Fibroblast of lung (primary cell): ENCODE results near the gene GNG12. TPM values are rescaled to one million over a fixed set of nuclear protein-coding genes. Genes with fewer than 3 reads are reported as not detected.

ENCODE experiments used
- DNase-seq, 2 donors: peaks; one replicate each; pipeline versions ENCODE4 v3.0.0 to v3.0.0-alpha.2; 2010; ENCODE audit warnings: low read depth in 2 of 2
- H2AFZ ChIP-seq: 2 replicates; pipeline ENCODE4 v1.5.1; 2012; ENCODE audit warnings: low read length, control low read depth, inconsistent platforms
- H3K27ac ChIP-seq: 2 replicates; pipeline ENCODE4 v1.5.1; 2011; ENCODE audit warnings: low read length, control low read depth; ENCODE audit not compliant: insufficient read depth
- H3K27me3 ChIP-seq: 2 replicates; pipeline ENCODE4 v1.5.1; 2011; ENCODE audit warnings: mild to moderate bottlenecking, low read length; ENCODE audit not compliant: control insufficient read depth, insufficient read depth
- H3K36me3 ChIP-seq: 2 replicates; pipeline ENCODE4 v1.5.1; 2011; ENCODE audit warnings: low read length; ENCODE audit not compliant: control insufficient read depth, insufficient read depth
- H3K4me1 ChIP-seq: 2 replicates; pipeline ENCODE4 v1.5.1; 2011; ENCODE audit warnings: low read length; ENCODE audit not compliant: control insufficient read depth, insufficient read depth; ENCODE audit errors: extremely low read depth
- H3K4me2 ChIP-seq: 2 replicates; pipeline ENCODE4 v1.5.1; 2011; ENCODE audit warnings: low read length, control low read depth; ENCODE audit not compliant: insufficient read depth; ENCODE audit errors: extremely low read depth
- H3K4me3 ChIP-seq, 4 experiments: fragments of 200-600 bp in 1 of 4; sonication (generic) in 1 of 4; replicated peaks in 1 of 4; 2 replicates each; pipeline ENCODE4 v1.5.1; 2011 to 2016; ENCODE audit warnings: low read length in 4 of 4, low read depth in 3 of 4, mild to moderate bottlenecking in 3 of 4, control low read depth in 2 of 4, inconsistent platforms in 1 of 4, mixed read lengths in 1 of 4; ENCODE audit not compliant: insufficient read depth in 1 of 4; ENCODE audit errors: control extremely low read depth in 1 of 4
- H3K79me2 ChIP-seq: 2 replicates; pipeline ENCODE4 v1.5.1; 2012; ENCODE audit warnings: mild to moderate bottlenecking, low read length, inconsistent platforms; ENCODE audit not compliant: control insufficient read depth, insufficient read depth
- H3K9ac ChIP-seq: 2 replicates; pipeline ENCODE4 v1.5.1; 2011; ENCODE audit warnings: mild to moderate bottlenecking, low read length, control low read depth; ENCODE audit not compliant: insufficient read depth
- H3K9me3 ChIP-seq: 2 replicates; pipeline ENCODE4 v1.5.1; 2012; ENCODE audit warnings: low read depth, low read length; ENCODE audit not compliant: control insufficient read depth, insufficient read depth
- H4K20me1 ChIP-seq: 2 replicates; pipeline ENCODE4 v1.5.1; 2011; ENCODE audit warnings: low read length; ENCODE audit not compliant: control insufficient read depth, insufficient read depth; ENCODE audit errors: extremely low read depth
- EZH2 ChIP-seq: IDR thresholded peaks from 2 replicates; pipeline ENCODE4 v1.5.1; 2012; ENCODE audit warnings: low read length, control low read depth, mild to moderate bottlenecking; ENCODE audit errors: missing control alignments
- polyA plus RNA-seq, 2 donors: library from polyadenylated mRNA; depleted of rRNA in 1 of 2; stranded (reverse) in 1 of 2; unstranded in 1 of 2; fragments of >200 nt; gene quantifications; 2 replicates each; pipeline ENCODE4 v1.2.1, GENCODE V29; 2011 to 2012; ENCODE audit warnings: missing spikeins in 1 of 2
- total RNA-seq: library from RNA; depleted of rRNA; stranded (reverse); fragments of >200 nt; gene quantifications from 2 replicates; pipeline ENCODE4 v1.2.1, GENCODE V29; 2014
- TF ChIP-seq, protein P1 (sequence below), 2 donors: IDR thresholded peaks in 1 of 2; conservative IDR thresholded peaks in 1 of 2; 1 replicate in 1 of 2; 2 replicates in 1 of 2; pipeline ENCODE4 v1.5.1; 2011 to 2012; ENCODE audit warnings: low read length in 2 of 2, control low read depth in 1 of 2, inconsistent platforms in 1 of 2, low read depth in 1 of 2, mild to moderate bottlenecking in 1 of 2

GNG12 gene
- total and polyA plus RNA-seq, 2 donors (not counting 1 experiment from before 2014, with no cell fraction given), result 127 to 241 TPM

DNA sequence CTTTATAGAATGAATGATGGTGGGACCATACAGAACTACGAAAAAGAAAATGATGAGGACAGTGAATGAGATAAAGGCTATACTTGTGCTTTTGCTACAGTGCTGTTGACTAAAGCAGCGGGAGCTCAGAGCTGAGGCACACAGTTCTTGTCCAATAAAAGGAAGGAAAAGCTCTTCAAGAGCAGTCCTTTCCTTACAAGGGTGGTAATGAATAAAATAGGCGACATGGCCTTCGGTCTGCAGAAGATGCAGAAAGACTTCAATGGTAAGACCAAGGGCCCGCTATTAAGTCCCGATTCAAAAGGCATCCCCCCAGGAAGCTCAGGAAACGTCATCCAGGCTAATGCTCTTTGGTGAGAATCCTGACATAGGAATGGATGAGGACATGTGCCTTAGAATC lies 44.4 kb downstream of the GNG12 start:
- H3K9ac ChIP-seq, result no peak overlapping the region
- no peaks in the 10 kb centered on the region for H3K36me3 ChIP-seq
- DNase-seq, result no peak
- TF ChIP-seq EZH2, result no peak
- TF ChIP-seq, protein P1, sequence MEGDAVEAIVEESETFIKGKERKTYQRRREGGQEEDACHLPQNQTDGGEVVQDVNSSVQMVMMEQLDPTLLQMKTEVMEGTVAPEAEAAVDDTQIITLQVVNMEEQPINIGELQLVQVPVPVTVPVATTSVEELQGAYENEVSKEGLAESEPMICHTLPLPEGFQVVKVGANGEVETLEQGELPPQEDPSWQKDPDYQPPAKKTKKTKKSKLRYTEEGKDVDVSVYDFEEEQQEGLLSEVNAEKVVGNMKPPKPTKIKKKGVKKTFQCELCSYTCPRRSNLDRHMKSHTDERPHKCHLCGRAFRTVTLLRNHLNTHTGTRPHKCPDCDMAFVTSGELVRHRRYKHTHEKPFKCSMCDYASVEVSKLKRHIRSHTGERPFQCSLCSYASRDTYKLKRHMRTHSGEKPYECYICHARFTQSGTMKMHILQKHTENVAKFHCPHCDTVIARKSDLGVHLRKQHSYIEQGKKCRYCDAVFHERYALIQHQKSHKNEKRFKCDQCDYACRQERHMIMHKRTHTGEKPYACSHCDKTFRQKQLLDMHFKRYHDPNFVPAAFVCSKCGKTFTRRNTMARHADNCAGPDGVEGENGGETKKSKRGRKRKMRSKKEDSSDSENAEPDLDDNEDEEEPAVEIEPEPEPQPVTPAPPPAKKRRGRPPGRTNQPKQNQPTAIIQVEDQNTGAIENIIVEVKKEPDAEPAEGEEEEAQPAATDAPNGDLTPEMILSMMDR (conservative IDR thresholded peaks at IDR 0.05 in 1 of 2, IDR thresholded peaks at IDR 0.05 in 1 of 2; ENCODE audit: low read depth in 1 of 2, low read length in 2 of 2), result no peak
- H3K4me3 ChIP-seq, result no peak overlapping the region
- no peaks in the 10 kb centered on the region for H3K9me3 ChIP-seq
- peaks cover 67% of the 10 kb centered on the region for H3K79me2 ChIP-seq
- no peaks in the 10 kb centered on the region for H3K27me3 ChIP-seq
- H3K4me1 ChIP-seq, result peaks cover 24% of the 10 kb centered on the region
- H3K27ac ChIP-seq, result no peak overlapping the region
- no peak overlapping the region for H3K4me2 ChIP-seq
- H2AFZ ChIP-seq, result no peak overlapping the region
- H4K20me1 ChIP-seq, result no peaks in the 10 kb centered on the region

DNA sequence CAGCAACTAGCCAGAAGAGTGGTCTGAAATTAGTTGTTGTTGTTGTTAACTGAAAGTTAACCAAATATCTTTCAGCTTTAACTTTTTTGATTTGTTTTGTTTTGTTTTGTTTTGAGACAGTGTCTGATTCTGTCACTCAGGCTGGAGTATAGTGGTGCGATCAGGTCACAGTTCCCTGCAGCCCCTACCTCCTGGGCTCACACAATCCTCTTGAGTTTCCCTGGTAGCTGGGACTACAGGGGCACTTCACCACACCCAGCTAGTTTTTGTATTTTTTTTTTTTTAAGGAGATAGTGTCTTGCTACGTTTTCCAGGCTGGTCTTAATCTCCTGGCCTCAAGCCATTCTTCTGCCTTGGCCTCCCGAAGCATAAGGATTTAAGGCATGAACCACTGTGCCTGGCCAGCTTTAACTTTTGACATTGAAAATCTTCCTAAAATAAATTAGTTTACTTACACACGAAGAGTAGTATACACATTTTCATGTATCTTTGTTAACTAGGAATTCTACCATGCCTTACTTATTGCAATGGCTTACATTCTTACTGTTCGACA lies 45.0 kb downstream of the GNG12 start:
- Histone ChIP-seq H2AFZ (no peak overlapping the region), H3K9me3 (no peaks in the 10 kb centered on the region), H3K4me2 (no peak overlapping the region), H3K27ac (no peak overlapping the region), H3K79me2 (peaks cover 66% of the 10 kb centered on the region), H3K36me3 (no peaks in the 10 kb centered on the region), H3K4me3 (no peak overlapping the region), H3K9ac (no peak overlapping the region), H3K27me3 (no peaks in the 10 kb centered on the region), H3K4me1 (peaks cover 21% of the 10 kb centered on the region), H4K20me1 (no peaks in the 10 kb centered on the region)
- DNase-seq, result no peak
- no peak for TF ChIP-seq EZH2
- TF ChIP-seq, protein P1 (conservative IDR thresholded peaks at IDR 0.05 in 1 of 2, IDR thresholded peaks at IDR 0.05 in 1 of 2; ENCODE audit: low read depth in 1 of 2, low read length in 2 of 2), result no peak

DNA sequence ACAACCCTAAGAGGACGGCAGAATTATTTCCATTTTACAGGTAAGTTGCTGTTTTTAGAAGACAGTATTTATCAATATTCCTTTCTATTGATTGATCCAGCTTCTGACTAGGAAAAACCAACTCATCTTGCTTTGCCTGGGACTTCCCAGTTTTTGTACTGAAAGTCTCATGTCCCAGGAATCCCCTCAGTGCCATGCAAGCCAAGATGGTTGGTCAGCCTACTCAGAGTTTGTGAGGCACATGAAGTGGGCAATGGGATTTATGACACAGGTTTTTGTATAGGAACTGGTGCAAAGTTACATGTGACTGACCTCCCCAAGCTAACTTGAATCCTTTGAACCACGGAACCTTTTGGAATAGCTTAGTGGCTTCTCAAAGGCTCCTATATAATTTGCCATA lies 45.5 kb downstream of the GNG12 start:
- H2AFZ ChIP-seq, result no peak overlapping the region
- peaks cover 70% of the 10 kb centered on the region for H3K79me2 ChIP-seq
- no peaks in the 10 kb centered on the region for H3K9me3 ChIP-seq
- peaks cover 18% of the 10 kb centered on the region for H3K4me1 ChIP-seq
- no peaks in the 10 kb centered on the region for H4K20me1 ChIP-seq
- H3K4me3 ChIP-seq, result no peak overlapping the region
- TF ChIP-seq, protein P1 (conservative IDR thresholded peaks at IDR 0.05 in 1 of 2, IDR thresholded peaks at IDR 0.05 in 1 of 2; ENCODE audit: low read depth in 1 of 2, low read length in 2 of 2), result no peak
- TF ChIP-seq EZH2, result no peak
- DNase-seq, result peak in 1 of 2 donors; percentile 53
- H3K4me2 ChIP-seq, result no peak overlapping the region
- H3K9ac ChIP-seq, result no peak overlapping the region
- H3K36me3 ChIP-seq, result no peaks in the 10 kb centered on the region
- H3K27me3 ChIP-seq, result no peaks in the 10 kb centered on the region
- no peak overlapping the region for H3K27ac ChIP-seq
